Stimulated activated CD8-positive, alpha-beta memory T cell treated with anti-CD3 and anti-CD28 coated beads, Interleukin-2, amount 100 ng/mL, for 48 hours (primary cell): Measurements from ENCODE around the gene CYB5R3.
"Not testable (repeated sequence)": the region's sequence is repeated elsewhere in the genome, so short reads cannot be mapped to it uniquely, and the experiment has no call there.

Experiments
- DNase-seq, 2 donors: peaks; one replicate each; pipeline ENCODE4 v3.0.0-alpha.2; 2020; ENCODE audit warnings: low read depth in 2 of 2

The CYB5R3 gene

GRCh38 chr22:42624551-42625106, 24.6 kb downstream of the CYB5R3 start:
- DNase-seq: no peak

- DNase-seq: no peak
Measured at GRCh38 chr22:42623756-42624441, 25.3 kb downstream of the CYB5R3 start.

GRCh38 chr22:42623301-42623751, 25.9 kb downstream of the CYB5R3 start:
- DNase-seq: no peak

- DNase-seq: no peak
Measured at GRCh38 chr22:42622061-42622710, 27.0 kb downstream of the CYB5R3 start.

GRCh38 chr22:42621505-42622002, 27.6 kb downstream of the CYB5R3 start:
- peak; percentile 35 to 39 for DNase-seq

GRCh38 chr22:42620084-42620483, 29.1 kb downstream of the CYB5R3 start:
- no peak for DNase-seq

GRCh38 chr22:42619261-42620063, 29.7 kb downstream of the CYB5R3 start:
- no peak for DNase-seq

- DNase-seq: no peak
Measured at GRCh38 chr22:42617155-42617983, 31.8 kb downstream of the CYB5R3 start.

- not testable (repeated sequence) for DNase-seq
Measured at GRCh38 chr22:42615860-42616175, 33.4 kb downstream of the CYB5R3 start.

GRCh38 chr22:42615092-42615859, 33.9 kb downstream of the CYB5R3 start:
- peak; percentile 76 to 83 for DNase-seq

- DNase-seq: peak; percentile 98 to 99
Measured at GRCh38 chr22:42614312-42615091, 34.7 kb downstream of the CYB5R3 start, which contains the start of gene POLDIP3. Gene POLDIP3 (minus strand): TSS chr22:42614883. CDS start chr22:42614857, 26 bp downstream.

GRCh38 chr22:42613872-42614301, 35.3 kb downstream of the CYB5R3 start:
- no peak for DNase-seq

- no peak for DNase-seq
Measured at GRCh38 chr22:42612336-42612735, 36.9 kb downstream of the CYB5R3 start.

- no peak for DNase-seq
Measured at GRCh38 chr22:42611051-42611450, 38.1 kb downstream of the CYB5R3 start.

- DNase-seq: no peak
Measured at GRCh38 chr22:42610186-42610585, 39.0 kb downstream of the CYB5R3 start.

GRCh38 chr22:42608823-42609361, 40.3 kb downstream of the CYB5R3 start:
- no peak for DNase-seq

GRCh38 chr22:42608136-42608822, 40.9 kb downstream of the CYB5R3 start:
- no peak for DNase-seq

GRCh38 chr22:42607641-42608040, 41.6 kb downstream of the CYB5R3 start:
- DNase-seq: not testable (repeated sequence)

GRCh38 chr22:42604403-42604802, 44.8 kb downstream of the CYB5R3 start:
- DNase-seq: no peak
